HEK293 (cell line): ENCODE results near the gene ACTA2.

ENCODE experiments used
- CTCF ChIA-PET: fragments of 350-600 bp; formaldehyde crosslinking; extraction: SDS; loops from one replicate; lab custom pipeline; 2021; ENCODE audit warnings: antibody characterized with exemption; lab: Yijun Ruan, JAX
- POLR2A ChIA-PET: fragments of 300-600 bp; formaldehyde crosslinking; extraction: SDS; loops from one replicate; lab custom pipeline; 2020; ENCODE audit warnings: antibody characterized with exemption, inconsistent platforms; lab: Yijun Ruan, JAX
- H3K27ac ChIP-seq: fragments of 200-500 bp; sonication (Bioruptor generic); 2 replicates; pipeline ENCODE4 v1.5.1; 2014; ENCODE audit warnings: low read depth, low read length, control low read depth, inconsistent platforms; ENCODE audit errors: extremely low read depth
- H3K36me3 ChIP-seq, 2 experiments: fragments of 200-500 bp in 1 of 2; sonication (Bioruptor generic) in 1 of 2; 1 replicate in 1 of 2; 2 replicates in 1 of 2; pipeline ENCODE4 v1.5.1; 2014 to 2017; ENCODE audit warnings: inconsistent platforms in 2 of 2, low read length in 2 of 2; ENCODE audit not compliant: control insufficient read depth in 2 of 2, insufficient read depth in 1 of 2
- H3K4me1 ChIP-seq: fragments of 200-500 bp; sonication (Bioruptor generic); 2 replicates; pipeline ENCODE4 v1.5.1; 2014; ENCODE audit warnings: mild to moderate bottlenecking, low read length, inconsistent platforms; ENCODE audit not compliant: control insufficient read depth, insufficient read depth
- H3K4me3 ChIP-seq: 2 replicates; pipeline ENCODE4 v1.5.1; 2011; ENCODE audit warnings: low read depth, mild to moderate bottlenecking, control low read depth, low read length, moderate library complexity
- H3K9me3 ChIP-seq: fragments of 200-500 bp; sonication (Bioruptor generic); 2 replicates; pipeline ENCODE4 v1.5.1; 2014; ENCODE audit warnings: low read depth, low read length, inconsistent platforms; ENCODE audit not compliant: control insufficient read depth, insufficient read depth
- AEBP2 ChIP-seq: fragments of 450-650 bp; formaldehyde crosslinking; IDR thresholded peaks from 2 replicates; pipeline ENCODE4 v1.5.1; 2016; ENCODE audit warnings: missing biosample characterization, missing genetic modification characterization, borderline replicate concordance
- KLF1 ChIP-seq: fragments of 450-650 bp; formaldehyde crosslinking; IDR thresholded peaks from 2 replicates; pipeline ENCODE4 v1.5.1; 2016; ENCODE audit warnings: missing biosample characterization, missing genetic modification characterization
- MYNN ChIP-seq: fragments of 450-650 bp; formaldehyde crosslinking; IDR thresholded peaks from 2 replicates; pipeline ENCODE4 v1.5.1; 2016; ENCODE audit warnings: missing biosample characterization, missing genetic modification characterization, borderline replicate concordance
- OSR2 ChIP-seq: fragments of 450-650 bp; formaldehyde crosslinking; IDR thresholded peaks from 2 replicates; pipeline ENCODE4 v1.5.1; 2016; ENCODE audit warnings: missing biosample characterization, missing genetic modification characterization
- TRIM28 ChIP-seq: IDR thresholded peaks from 2 replicates; pipeline ENCODE4 v1.6.1; 2011; ENCODE audit warnings: low read length, control low read depth, borderline replicate concordance
- ZFP3 ChIP-seq: fragments of 450-650 bp; formaldehyde crosslinking; IDR thresholded peaks from 2 replicates; pipeline ENCODE4 v1.5.1; 2016; ENCODE audit warnings: low read depth, missing biosample characterization, missing genetic modification characterization
- ZFP41 ChIP-seq: fragments of 450-650 bp; formaldehyde crosslinking; IDR thresholded peaks from 2 replicates; pipeline ENCODE4 v1.5.1; 2016; ENCODE audit warnings: missing biosample characterization, missing genetic modification characterization, borderline replicate concordance
- ZNF146 ChIP-seq: fragments of 450-650 bp; formaldehyde crosslinking; IDR thresholded peaks from 2 replicates; pipeline ENCODE4 v1.5.1; 2016; ENCODE audit warnings: missing biosample characterization, missing genetic modification characterization
- ZNF174 ChIP-seq: fragments of 450-650 bp; formaldehyde crosslinking; IDR thresholded peaks from 2 replicates; pipeline ENCODE4 v1.5.0; 2017; ENCODE audit warnings: missing biosample characterization, mild to moderate bottlenecking, missing genetic modification characterization
- ZNF214 ChIP-seq: fragments of 450-650 bp; formaldehyde crosslinking; IDR thresholded peaks from 2 replicates; pipeline ENCODE4 v1.5.1; 2017; ENCODE audit warnings: missing biosample characterization, mild to moderate bottlenecking, missing genetic modification characterization, borderline replicate concordance
- ZNF354C ChIP-seq: fragments of 450-650 bp; formaldehyde crosslinking; IDR thresholded peaks from 2 replicates; pipeline ENCODE4 v1.5.1; 2016; ENCODE audit warnings: missing biosample characterization, missing genetic modification characterization, low read depth, borderline replicate concordance
- ZNF433 ChIP-seq: fragments of 450-650 bp; formaldehyde crosslinking; IDR thresholded peaks from 2 replicates; pipeline ENCODE4 v1.5.1; 2016; ENCODE audit warnings: missing biosample characterization, missing genetic modification characterization, low read depth
- ZNF473 ChIP-seq: fragments of 450-650 bp; formaldehyde crosslinking; IDR thresholded peaks from 2 replicates; pipeline ENCODE4 v1.5.1; 2017; ENCODE audit warnings: missing biosample characterization, missing genetic modification characterization
- ZNF501 ChIP-seq: fragments of 450-650 bp; formaldehyde crosslinking; IDR thresholded peaks from 2 replicates; pipeline ENCODE4 v1.5.1; 2016; ENCODE audit warnings: missing biosample characterization, missing genetic modification characterization
- ZNF555 ChIP-seq: fragments of 450-650 bp; formaldehyde crosslinking; conservative IDR thresholded peaks from 2 replicates; pipeline ENCODE4 v1.5.1; 2017; ENCODE audit warnings: missing biosample characterization, mild to moderate bottlenecking, missing genetic modification characterization, inconsistent platforms
- ZNF600 ChIP-seq: fragments of 450-650 bp; formaldehyde crosslinking; IDR thresholded peaks from 2 replicates; pipeline ENCODE4 v1.5.1; 2016; ENCODE audit warnings: missing biosample characterization, missing genetic modification characterization
- ZNF645 ChIP-seq: fragments of 450-650 bp; formaldehyde crosslinking; IDR thresholded peaks from 2 replicates; pipeline ENCODE4; 2016; ENCODE audit warnings: missing biosample characterization, missing genetic modification characterization
- ZNF747 ChIP-seq: fragments of 450-650 bp; formaldehyde crosslinking; IDR thresholded peaks from 2 replicates; pipeline ENCODE4 v1.5.1; 2016; ENCODE audit warnings: missing biosample characterization, missing genetic modification characterization
- TF ChIP-seq, protein P1 (sequence below): fragments of 450-650 bp; formaldehyde crosslinking; IDR thresholded peaks from 2 replicates; pipeline ENCODE4 v1.5.1; 2016; ENCODE audit warnings: missing biosample characterization, missing genetic modification characterization
- TF ChIP-seq, protein P2 (sequence below): fragments of 450-650 bp; formaldehyde crosslinking; conservative IDR thresholded peaks from 2 replicates; pipeline ENCODE4 v1.5.1; 2016; ENCODE audit warnings: low read depth, missing biosample characterization, missing genetic modification characterization
- TF ChIP-seq, protein P3 (sequence below): fragments of 450-650 bp; formaldehyde crosslinking; IDR thresholded peaks from 2 replicates; pipeline ENCODE4 v1.5.1; 2017; ENCODE audit warnings: missing biosample characterization, missing genetic modification characterization

Gene ACTA2

DNA sequence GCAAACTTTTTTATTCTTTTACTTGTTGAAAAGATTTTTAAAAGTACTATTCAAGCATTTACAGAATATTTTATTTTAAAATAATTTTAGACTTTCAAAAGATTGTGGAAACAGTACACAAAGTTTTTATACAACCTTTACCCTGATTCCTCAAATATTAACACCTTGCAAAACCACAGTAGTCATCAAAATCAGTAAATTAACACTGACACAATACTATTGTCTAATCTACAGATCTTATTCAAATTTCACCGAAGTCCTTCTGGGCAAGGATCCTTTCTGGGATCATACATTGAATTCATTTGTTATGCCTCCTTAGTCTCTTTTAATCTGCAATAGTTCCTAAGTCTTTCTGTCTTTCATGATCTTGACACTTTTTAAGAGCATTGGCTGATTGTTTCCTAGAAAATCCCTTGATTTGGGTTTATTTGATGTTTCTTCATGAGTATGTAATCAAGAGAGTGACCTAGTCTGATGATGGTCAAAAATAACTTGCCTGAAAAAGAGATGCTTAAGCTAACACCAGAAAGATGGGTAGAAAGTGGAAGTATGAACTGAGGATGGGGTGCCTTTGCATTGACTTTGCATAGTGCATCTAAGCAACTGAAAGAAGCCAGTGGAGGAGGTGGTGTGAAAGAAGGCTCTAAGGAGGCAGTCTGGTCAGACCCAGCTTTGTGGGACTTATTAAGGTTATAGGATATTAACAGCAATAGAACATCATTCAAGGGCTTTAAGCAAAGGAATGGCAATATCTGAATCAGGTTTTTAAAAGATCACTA, 62.8 kb downstream of the ACTA2 start:
- H3K27ac ChIP-seq: no peak overlapping the region
- POLR2A ChIA-PET: no interaction called here

GRCh38 chr10:88888810-88889445, 63.6 kb downstream of the ACTA2 start:
- Histone ChIP-seq H3K9me3 (no peaks in the 10 kb centered on the region), H3K4me1 (peaks cover 20% of the 10 kb centered on the region), H3K36me3 (no peaks in the 10 kb centered on the region), H3K27ac (no peak overlapping the region), H3K4me3 (no peak overlapping the region)
- ChIA-PET POLR2A (interaction anchor here (1.3 kb wide), 1 partner anchor 9 kb away, joined by 3 read pairs; no protein-coding TSS in a partner anchor), CTCF (interaction anchor here (1.1 kb wide), 1 partner anchor 52 kb away, joined by 3 read pairs; no protein-coding TSS in a partner anchor)
- TF ChIP-seq, protein P1, sequence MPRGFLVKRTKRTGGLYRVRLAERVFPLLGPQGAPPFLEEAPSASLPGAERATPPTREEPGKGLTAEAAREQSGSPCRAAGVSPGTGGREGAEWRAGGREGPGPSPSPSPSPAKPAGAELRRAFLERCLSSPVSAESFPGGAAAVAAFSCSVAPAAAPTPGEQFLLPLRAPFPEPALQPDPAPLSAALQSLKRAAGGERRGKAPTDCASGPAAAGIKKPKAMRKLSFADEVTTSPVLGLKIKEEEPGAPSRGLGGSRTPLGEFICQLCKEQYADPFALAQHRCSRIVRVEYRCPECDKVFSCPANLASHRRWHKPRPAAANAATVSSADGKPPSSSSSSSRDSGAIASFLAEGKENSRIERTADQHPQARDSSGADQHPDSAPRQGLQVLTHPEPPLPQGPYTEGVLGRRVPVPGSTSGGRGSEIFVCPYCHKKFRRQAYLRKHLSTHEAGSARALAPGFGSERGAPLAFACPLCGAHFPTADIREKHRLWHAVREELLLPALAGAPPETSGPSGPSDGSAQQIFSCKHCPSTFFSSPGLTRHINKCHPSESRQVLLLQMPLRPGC (tag by site-specific recombination): no peak
- no peak for TF ChIP-seq ZNF146 (tag by site-specific recombination)
- TF ChIP-seq ZNF555 (tag by site-specific recombination): no peak
- TF ChIP-seq TRIM28: no peak
- no peak for TF ChIP-seq ZFP3 (tag by site-specific recombination)
- no peak for TF ChIP-seq ZFP41
- TF ChIP-seq ZNF645 (tag by site-specific recombination): no peak
- no peak for TF ChIP-seq ZNF214 (tag by site-specific recombination)

More for the DNA sequence above, 62.8 kb downstream of the ACTA2 start:
- Histone ChIP-seq H3K36me3 (no peaks in the 10 kb centered on the region), H3K4me1 (peaks cover 12% of the 10 kb centered on the region), H3K9me3 (no peaks in the 10 kb centered on the region)
- CTCF ChIA-PET: interaction anchor here (1.1 kb wide), 1 partner anchor 53 kb away, joined by 3 read pairs; no protein-coding TSS in a partner anchor
- TF ChIP-seq KLF1: no peak
- no peak for TF ChIP-seq MYNN
- no peak for TF ChIP-seq ZNF501 (tag by site-specific recombination)
- no peak for TF ChIP-seq AEBP2 (tag by site-specific recombination)
- TF ChIP-seq ZNF473 (tag by site-specific recombination): no peak
- TF ChIP-seq, protein P2, sequence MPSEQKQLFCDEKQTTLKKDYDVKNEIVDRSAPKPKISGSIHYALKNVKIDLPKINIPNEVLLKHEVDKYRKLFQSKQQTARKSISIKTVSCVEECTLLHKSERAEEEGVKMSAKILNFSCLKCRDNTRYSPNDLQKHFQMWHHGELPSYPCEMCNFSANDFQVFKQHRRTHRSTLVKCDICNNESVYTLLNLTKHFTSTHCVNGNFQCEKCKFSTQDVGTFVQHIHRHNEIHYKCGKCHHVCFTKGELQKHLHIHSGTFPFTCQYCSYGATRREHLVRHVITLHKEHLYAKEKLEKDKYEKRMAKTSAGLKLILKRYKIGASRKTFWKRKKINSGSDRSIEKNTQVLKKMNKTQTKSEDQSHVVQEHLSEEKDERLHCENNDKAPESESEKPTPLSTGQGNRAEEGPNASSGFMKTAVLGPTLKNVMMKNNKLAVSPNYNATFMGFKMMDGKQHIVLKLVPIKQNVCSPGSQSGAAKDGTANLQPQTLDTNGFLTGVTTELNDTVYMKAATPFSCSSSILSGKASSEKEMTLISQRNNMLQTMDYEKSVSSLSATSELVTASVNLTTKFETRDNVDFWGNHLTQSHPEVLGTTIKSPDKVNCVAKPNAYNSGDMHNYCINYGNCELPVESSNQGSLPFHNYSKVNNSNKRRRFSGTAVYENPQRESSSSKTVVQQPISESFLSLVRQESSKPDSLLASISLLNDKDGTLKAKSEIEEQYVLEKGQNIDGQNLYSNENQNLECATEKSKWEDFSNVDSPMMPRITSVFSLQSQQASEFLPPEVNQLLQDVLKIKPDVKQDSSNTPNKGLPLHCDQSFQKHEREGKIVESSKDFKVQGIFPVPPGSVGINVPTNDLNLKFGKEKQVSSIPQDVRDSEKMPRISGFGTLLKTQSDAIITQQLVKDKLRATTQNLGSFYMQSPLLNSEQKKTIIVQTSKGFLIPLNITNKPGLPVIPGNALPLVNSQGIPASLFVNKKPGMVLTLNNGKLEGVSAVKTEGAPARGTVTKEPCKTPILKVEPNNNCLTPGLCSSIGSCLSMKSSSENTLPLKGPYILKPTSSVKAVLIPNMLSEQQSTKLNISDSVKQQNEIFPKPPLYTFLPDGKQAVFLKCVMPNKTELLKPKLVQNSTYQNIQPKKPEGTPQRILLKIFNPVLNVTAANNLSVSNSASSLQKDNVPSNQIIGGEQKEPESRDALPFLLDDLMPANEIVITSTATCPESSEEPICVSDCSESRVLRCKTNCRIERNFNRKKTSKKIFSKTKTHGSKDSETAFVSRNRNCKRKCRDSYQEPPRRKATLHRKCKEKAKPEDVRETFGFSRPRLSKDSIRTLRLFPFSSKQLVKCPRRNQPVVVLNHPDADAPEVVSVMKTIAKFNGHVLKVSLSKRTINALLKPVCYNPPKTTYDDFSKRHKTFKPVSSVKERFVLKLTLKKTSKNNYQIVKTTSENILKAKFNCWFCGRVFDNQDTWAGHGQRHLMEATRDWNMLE (tag by site-specific recombination): no peak
- no peak for TF ChIP-seq ZNF747 (tag by site-specific recombination)
- TF ChIP-seq ZNF354C (tag by site-specific recombination): no peak
- TF ChIP-seq, protein P3, sequence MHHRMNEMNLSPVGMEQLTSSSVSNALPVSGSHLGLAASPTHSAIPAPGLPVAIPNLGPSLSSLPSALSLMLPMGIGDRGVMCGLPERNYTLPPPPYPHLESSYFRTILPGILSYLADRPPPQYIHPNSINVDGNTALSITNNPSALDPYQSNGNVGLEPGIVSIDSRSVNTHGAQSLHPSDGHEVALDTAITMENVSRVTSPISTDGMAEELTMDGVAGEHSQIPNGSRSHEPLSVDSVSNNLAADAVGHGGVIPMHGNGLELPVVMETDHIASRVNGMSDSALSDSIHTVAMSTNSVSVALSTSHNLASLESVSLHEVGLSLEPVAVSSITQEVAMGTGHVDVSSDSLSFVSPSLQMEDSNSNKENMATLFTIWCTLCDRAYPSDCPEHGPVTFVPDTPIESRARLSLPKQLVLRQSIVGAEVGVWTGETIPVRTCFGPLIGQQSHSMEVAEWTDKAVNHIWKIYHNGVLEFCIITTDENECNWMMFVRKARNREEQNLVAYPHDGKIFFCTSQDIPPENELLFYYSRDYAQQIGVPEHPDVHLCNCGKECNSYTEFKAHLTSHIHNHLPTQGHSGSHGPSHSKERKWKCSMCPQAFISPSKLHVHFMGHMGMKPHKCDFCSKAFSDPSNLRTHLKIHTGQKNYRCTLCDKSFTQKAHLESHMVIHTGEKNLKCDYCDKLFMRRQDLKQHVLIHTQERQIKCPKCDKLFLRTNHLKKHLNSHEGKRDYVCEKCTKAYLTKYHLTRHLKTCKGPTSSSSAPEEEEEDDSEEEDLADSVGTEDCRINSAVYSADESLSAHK (tag by site-specific recombination): no peak
- no peak for TF ChIP-seq ZNF433 (tag by site-specific recombination)
- no peak for TF ChIP-seq ZNF174 (tag by site-specific recombination)
- no peak for TF ChIP-seq ZNF600 (tag by site-specific recombination)
- TF ChIP-seq OSR2 (tag by site-specific recombination): no peak
- TF ChIP-seq, all 188 proteins: peak for 0
- no peak overlapping the region for H3K4me3 ChIP-seq
